B cell (primary cell): ENCODE data around the gene AHNAK. TPM values are rescaled to one million over a fixed set of nuclear protein-coding genes. Genes with fewer than 3 reads are reported as not detected.

ENCODE experiments used
- ATAC-seq: fragments of 200-7000 bp; cut with Tn5 transposase; one replicate; pipeline ENCODE4 v1.10.0; 2021; ENCODE audit warnings: low read depth, mild to moderate bottlenecking, moderate number of reproducible peaks, moderate library complexity
- CTCF ChIA-PET: fragments of 350-600 bp; sonication (Branson Sonifier 250); formaldehyde crosslinking; loops from one replicate; lab custom pipeline; 2021; ENCODE audit warnings: antibody characterized with exemption, inconsistent platforms; lab: Charles Lee
- POLR2A ChIA-PET: fragments of 350-600 bp; sonication (Branson Sonifier 250); formaldehyde crosslinking; loops from one replicate; lab custom pipeline; 2021; ENCODE audit warnings: antibody characterized with exemption; lab: Charles Lee
- DNase-seq: peaks from one replicate; pipeline ENCODE4 v3.0.0; 2013
- H2AFZ ChIP-seq: 2 replicates; pipeline ENCODE4 v1.6.1; 2012; ENCODE audit warnings: mild to moderate bottlenecking, low read depth, low read length; ENCODE audit not compliant: insufficient read depth, poor library complexity, severe bottlenecking
- H3K27ac ChIP-seq, 2 donors: 1 replicate in 1 of 2; 2 replicates in 1 of 2; pipeline ENCODE4 v1.5.1; 2012 to 2013; ENCODE audit warnings: low read length in 2 of 2, mild to moderate bottlenecking in 2 of 2, moderate library complexity in 1 of 2
- H3K27me3 ChIP-seq, 4 experiments: fragments of 200-600 bp in 1 of 4; sonication (generic) in 1 of 4; replicated peaks in 1 of 4; 1 replicate in 2 of 4; 2 replicates in 2 of 4; pipeline versions ENCODE4 v1.6.1 to v1.7.0; 2013 to 2016; ENCODE audit warnings: low read length in 3 of 4, mild to moderate bottlenecking in 2 of 4, mixed read lengths in 1 of 4, moderate library complexity in 1 of 4; ENCODE audit not compliant: insufficient read depth in 4 of 4, control insufficient read depth in 3 of 4; ENCODE audit errors: control extremely low read depth in 1 of 4
- H3K36me3 ChIP-seq, 2 experiments: replicated peaks in 1 of 2; 1 replicate in 1 of 2; 2 replicates in 1 of 2; pipeline versions ENCODE4 v1.6.1 to v1.7.1; 2013; ENCODE audit warnings: low read length in 1 of 2; ENCODE audit not compliant: insufficient read depth in 2 of 2, control insufficient read depth in 1 of 2; ENCODE audit errors: control extremely low read depth in 1 of 2, extremely low read depth in 1 of 2
- H3K4me1 ChIP-seq, 2 donors: fragments of 200-600 bp in 1 of 2; sonication (generic) in 1 of 2; 1 replicate in 1 of 2; 2 replicates in 1 of 2; pipeline versions ENCODE4 v1.5.1 to v1.6.1; 2013 to 2017; ENCODE audit warnings: low read length in 2 of 2; ENCODE audit not compliant: control insufficient read depth in 2 of 2, insufficient read depth in 2 of 2
- H3K4me2 ChIP-seq: replicated peaks from 2 replicates; pipeline ENCODE3; 2012; ENCODE audit warnings: mild to moderate bottlenecking, low read depth, low read length; ENCODE audit not compliant: poor library complexity, severe bottlenecking
- H3K4me3 ChIP-seq, 5 experiments: fragments of 200-600 bp in 1 of 5; sonication (generic) in 1 of 5; 1 replicate in 3 of 5; 2 replicates in 2 of 5; pipeline versions ENCODE4 v1.5.1 to v1.7.0; 2011 to 2016; ENCODE audit warnings: low read length in 4 of 5, mild to moderate bottlenecking in 4 of 5, low read depth in 2 of 5, control low read depth in 1 of 5, moderate library complexity in 1 of 5; ENCODE audit not compliant: insufficient read depth in 1 of 5; ENCODE audit errors: control extremely low read depth in 1 of 5, extremely low read depth in 1 of 5
- H3K79me2 ChIP-seq: fragments of 200-600 bp; sonication (generic); one replicate; pipeline ENCODE4 v1.6.0; 2016; ENCODE audit warnings: low read length; ENCODE audit not compliant: control insufficient read depth, insufficient read depth
- H3K9ac ChIP-seq: fragments of 200-600 bp; sonication (generic); 2 replicates; pipeline ENCODE4 v1.6.1; 2017; ENCODE audit warnings: mild to moderate bottlenecking, low read length, moderate library complexity
- H3K9me3 ChIP-seq, 3 donors: one replicate each; pipeline versions ENCODE4 v1.6.1 to v1.7.1; 2013; ENCODE audit warnings: low read length in 2 of 3; ENCODE audit not compliant: control insufficient read depth in 2 of 3, insufficient read depth in 1 of 3; ENCODE audit errors: control extremely low read depth in 1 of 3
- H4K20me1 ChIP-seq: 2 replicates; pipeline ENCODE4 v1.6.0; 2012; ENCODE audit warnings: mild to moderate bottlenecking, low read length; ENCODE audit not compliant: insufficient read depth, control insufficient read depth, poor library complexity, severe bottlenecking
- H3K27ac Mint-ChIP-seq: one replicate; pipeline ENCODE4 v1.8.0; 2021; ENCODE audit warnings: mixed read lengths
- H3K27me3 Mint-ChIP-seq: one replicate; pipeline ENCODE4 v1.8.0; 2021; ENCODE audit warnings: mixed read lengths
- H3K4me1 Mint-ChIP-seq: one replicate; pipeline ENCODE4 v1.8.0; 2021; ENCODE audit warnings: mixed read lengths
- H3K4me3 Mint-ChIP-seq: one replicate; pipeline ENCODE4 v1.8.0; 2021; ENCODE audit warnings: mixed read lengths
- H3K9me3 Mint-ChIP-seq: one replicate; pipeline ENCODE4 v1.8.0; 2022; ENCODE audit warnings: mixed read lengths; ENCODE audit not compliant: insufficient read depth
- CTCF ChIP-seq: fragments of 200-600 bp; IDR thresholded peaks from one replicate; pipeline ENCODE4 v1.8.0; 2022; ENCODE audit warnings: antibody characterized with exemption, mild to moderate bottlenecking
- EZH2 ChIP-seq: IDR thresholded peaks from 2 replicates; pipeline ENCODE4 v1.6.1; 2012; ENCODE audit warnings: borderline replicate concordance, low read depth, mild to moderate bottlenecking, moderate library complexity, low read length; ENCODE audit not compliant: insufficient read depth, poor library complexity, severe bottlenecking
- WGBS: methylation state at CpG from one replicate; pipeline ENCODE4 v1.1.5; 2013; ENCODE audit warnings: missing lambda C conversion rate; ENCODE audit not compliant: insufficient coverage; 5-methylcytosine and 5-hydroxymethylcytosine counted together
- intact Hi-C: fragments of 100-400 bp; cut with micrococcal nuclease; formaldehyde crosslinking; loops from one replicate; pipeline ENCODE4 v1.10.0; 2022
- polyA plus RNA-seq: library from polyadenylated mRNA; depleted of rRNA; stranded (reverse); fragments of >200 nt; gene quantifications from 2 replicates; pipeline ENCODE4 v1.2.3, GENCODE V29; 2012
- total RNA-seq, 2 donors: library from RNA; stranded (reverse); fragments of 120-200 nt in 1 of 2; gene quantifications; 1 replicate in 1 of 2; 2 replicates in 1 of 2; pipeline versions ENCODE4 v1.2.3 to v1.2.4, GENCODE V29; 2013 to 2022

AHNAK gene
- total and polyA plus RNA-seq, 2 donors (not counting 1 experiment from before 2014, with no cell fraction given), result 63.7 to 229 TPM

- Mint-ChIP-seq H3K4me3 (no peak overlapping the region), H3K27ac (no peak overlapping the region), H3K4me1 (no peaks in the 10 kb centered on the region), H3K27me3 (no peaks in the 10 kb centered on the region), H3K9me3 (no peaks in the 10 kb centered on the region)
- Histone ChIP-seq H4K20me1 (no peaks in the 10 kb centered on the region), H2AFZ (no peak overlapping the region), H3K27me3 (peaks cover 0 to 4% (median 0%) of the 10 kb centered on the region in 4 experiments), H3K4me3 (no peak overlapping the region), H3K27ac (no peak overlapping the region), H3K36me3 (no peaks in the 10 kb centered on the region), H3K79me2 (no peaks in the 10 kb centered on the region), H3K9me3 (no peaks in the 10 kb centered on the region), H3K9ac (no peak overlapping the region), H3K4me1 (no peaks in the 10 kb centered on the region), H3K4me2 (no peak overlapping the region)
- TF ChIP-seq CTCF, result no peak
- TF ChIP-seq EZH2, result no peak
- DNase-seq (no peak), ATAC-seq (no peak)
- CTCF ChIA-PET, result interaction anchor here (3.0 kb wide), 1 partner anchor 27 kb away, joined by 14 read pairs; no protein-coding TSS in a partner anchor
- 95% methylated on average over 4 of the region's 6 CpGs for WGBS
- intact Hi-C loops, result no loop called here
- POLR2A ChIA-PET, result interaction anchor here (0.7 kb wide), 1 partner anchor 9 kb away, joined by 5 read pairs; no protein-coding TSS in a partner anchor
Measured at GRCh38 chr11:62452261-62452660, 94.3 kb downstream of the AHNAK start.

GRCh38 chr11:62451241-62451621 lies 95.4 kb downstream of the AHNAK start:
- H3K27ac ChIP-seq, result no peak overlapping the region
- H3K27ac Mint-ChIP-seq, result no peak overlapping the region
- TF ChIP-seq CTCF, result no peak
- TF ChIP-seq EZH2, result no peak
- no peaks in the 10 kb centered on the region for H3K4me1 ChIP-seq
- H4K20me1 ChIP-seq, result no peaks in the 10 kb centered on the region
- no peak overlapping the region for H3K9ac ChIP-seq
- H3K4me3 Mint-ChIP-seq, result no peak overlapping the region
- no peak overlapping the region for H3K4me3 ChIP-seq
- CTCF ChIA-PET, result interaction anchor here (3.0 to 3.8 kb wide), 2 partner anchors 26 to 27 kb away, joined by 14 to 19 read pairs; no protein-coding TSS in a partner anchor
- POLR2A ChIA-PET, result no interaction called here
- H3K4me2 ChIP-seq, result no peak overlapping the region
- H3K36me3 ChIP-seq, result no peaks in the 10 kb centered on the region
- peaks cover 5% of the 10 kb centered on the region for H3K27me3 Mint-ChIP-seq
- H2AFZ ChIP-seq, result no peak overlapping the region
- H3K79me2 ChIP-seq, result no peaks in the 10 kb centered on the region
- H3K4me1 Mint-ChIP-seq, result peaks cover 4% of the 10 kb centered on the region
- ATAC-seq (no peak), DNase-seq (no peak)
- no peaks in the 10 kb centered on the region for H3K9me3 ChIP-seq
- intact Hi-C loops, result no loop called here
- H3K27me3 ChIP-seq, result peaks cover 0 to 8% (median 0%) of the 10 kb centered on the region in 4 experiments
- 100% methylated on average over 3 of the region's 8 CpGs for WGBS
- no peaks in the 10 kb centered on the region for H3K9me3 Mint-ChIP-seq
